ENCODE results near the gene KCNK4.

DNA sequence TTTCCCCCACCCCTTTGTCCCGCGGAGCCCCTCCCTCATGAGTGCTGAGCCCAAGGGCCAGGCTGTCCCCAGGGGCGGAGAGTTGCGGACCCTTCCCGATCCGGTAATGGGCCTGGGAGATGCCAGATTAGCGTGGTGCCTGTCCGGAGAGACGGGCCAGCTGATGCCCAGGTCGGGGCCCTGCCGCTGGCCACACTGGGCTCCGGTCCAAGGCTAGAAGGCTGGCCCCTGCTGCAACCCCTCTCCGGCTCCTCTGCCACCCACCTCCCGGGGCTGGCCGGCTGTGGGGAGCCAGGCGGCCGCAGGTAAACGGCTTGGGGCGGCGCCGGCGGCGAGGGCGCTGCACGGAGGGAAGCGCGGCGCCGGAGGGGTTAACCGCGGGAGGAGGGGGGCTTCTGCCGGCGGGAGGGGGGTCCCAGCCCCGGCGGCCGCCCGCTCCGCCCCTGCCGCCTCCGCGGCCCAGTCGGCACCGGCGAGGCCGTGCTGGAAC lies at the start of gene KCNK4:
- TF ChIP-seq GABPA (IDR thresholded peaks at IDR 0.05; ENCODE audit: low read depth) (no peak), POLR2AphosphoS5 (IDR thresholded peaks at IDR 0.05; ENCODE audit: low read depth) (no peak)
- TF ChIP-seq, protein P1, sequence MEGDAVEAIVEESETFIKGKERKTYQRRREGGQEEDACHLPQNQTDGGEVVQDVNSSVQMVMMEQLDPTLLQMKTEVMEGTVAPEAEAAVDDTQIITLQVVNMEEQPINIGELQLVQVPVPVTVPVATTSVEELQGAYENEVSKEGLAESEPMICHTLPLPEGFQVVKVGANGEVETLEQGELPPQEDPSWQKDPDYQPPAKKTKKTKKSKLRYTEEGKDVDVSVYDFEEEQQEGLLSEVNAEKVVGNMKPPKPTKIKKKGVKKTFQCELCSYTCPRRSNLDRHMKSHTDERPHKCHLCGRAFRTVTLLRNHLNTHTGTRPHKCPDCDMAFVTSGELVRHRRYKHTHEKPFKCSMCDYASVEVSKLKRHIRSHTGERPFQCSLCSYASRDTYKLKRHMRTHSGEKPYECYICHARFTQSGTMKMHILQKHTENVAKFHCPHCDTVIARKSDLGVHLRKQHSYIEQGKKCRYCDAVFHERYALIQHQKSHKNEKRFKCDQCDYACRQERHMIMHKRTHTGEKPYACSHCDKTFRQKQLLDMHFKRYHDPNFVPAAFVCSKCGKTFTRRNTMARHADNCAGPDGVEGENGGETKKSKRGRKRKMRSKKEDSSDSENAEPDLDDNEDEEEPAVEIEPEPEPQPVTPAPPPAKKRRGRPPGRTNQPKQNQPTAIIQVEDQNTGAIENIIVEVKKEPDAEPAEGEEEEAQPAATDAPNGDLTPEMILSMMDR (IDR thresholded peaks at IDR 0.05; ENCODE audit: insufficient read depth, low read length): no peak

All from HL-60 (cell line).